Testis (tissue), 2 donors: ENCODE results near the gene ZNF146.

Source experiments
- CTCF ChIP-seq, 3 experiments: fragments of 450-650 bp in 2 of 3; fragments of 200-600 bp in 1 of 3; sonication (generic) in 1 of 3; IDR thresholded peaks; one replicate each; pipeline ENCODE4 v1.5.1; 2016 to 2019; ENCODE audit warnings: antibody characterized with exemption in 3 of 3, mild to moderate bottlenecking in 2 of 3, moderate library complexity in 1 of 3
- POLR2A ChIP-seq: fragments of 450-650 bp; IDR thresholded peaks from one replicate; pipeline ENCODE4 v1.6.1; 2017; ENCODE audit warnings: antibody characterized with exemption, mild to moderate bottlenecking, moderate library complexity

GRCh38 chr19:36258028-36258875 is 43.3 kb downstream of the ZNF146 start:
- TF ChIP-seq POLR2A: no peak
- no peak for TF ChIP-seq CTCF (IDR thresholded peaks at IDR 0.05)
